Measurements from ENCODE around the gene SERPINH1. TPM values are rescaled to one million over a fixed set of nuclear protein-coding genes. Genes with fewer than 3 reads are reported as not detected.

Gene SERPINH1
- total and polyA plus RNA-seq, 2 of the 13 experiments (the other 11 are each of a cell fraction or from before 2014, with no cell fraction given): 83.6 to 83.8 TPM

DNA sequence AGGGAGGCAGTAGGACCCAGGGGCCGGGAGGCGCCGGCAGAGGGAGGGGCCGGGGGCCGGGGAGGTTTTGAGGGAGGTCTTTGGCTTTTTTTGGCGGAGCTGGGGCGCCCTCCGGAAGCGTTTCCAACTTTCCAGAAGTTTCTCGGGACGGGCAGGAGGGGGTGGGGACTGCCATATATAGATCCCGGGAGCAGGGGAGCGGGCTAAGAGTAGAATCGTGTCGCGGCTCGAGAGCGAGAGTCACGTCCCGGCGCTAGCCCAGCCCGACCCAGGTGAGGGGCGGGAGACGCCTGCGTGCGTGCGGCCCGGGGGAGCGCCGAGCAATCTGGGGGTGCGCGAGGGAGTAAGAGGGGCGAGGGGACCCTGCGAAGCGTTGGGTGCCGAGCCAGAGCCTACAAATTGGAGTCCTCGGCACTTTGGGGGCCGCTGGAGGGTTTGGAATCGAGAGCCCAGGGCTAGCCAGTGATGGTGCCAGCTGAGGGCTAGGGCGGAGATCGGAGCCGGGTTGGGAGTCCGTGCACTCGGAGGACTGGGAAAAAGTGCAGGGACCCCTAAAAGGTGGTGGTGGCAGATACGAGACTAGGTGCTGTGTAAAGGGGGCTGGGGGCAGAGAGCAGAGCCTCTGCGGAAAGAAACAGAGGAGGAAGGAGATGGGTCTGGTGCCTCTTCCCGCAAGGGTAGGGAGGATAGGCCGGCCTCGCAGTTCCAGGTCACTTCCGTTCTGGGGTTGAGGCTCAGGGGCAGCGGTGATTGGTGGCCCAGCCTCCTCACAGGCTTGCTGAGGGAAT lies at the start of gene SERPINH1 (continued):
- TF ChIP-seq U2AF1 (optimal IDR thresholded peaks at IDR 0.05; ENCODE audit: low read depth, low read length): no peak
- peak; percentile 46; the same call in 1 of the 2 replicates for TF ChIP-seq ZMAT3 (CRISPR knock-in tag; conservative IDR thresholded peaks at IDR 0.05)
- no peak for TF ChIP-seq ZNF850 (CRISPR knock-in tag; conservative IDR thresholded peaks at IDR 0.05)
- TF ChIP-seq ZNF513 (CRISPR knock-in tag; conservative IDR thresholded peaks at IDR 0.05): no peak
- no peak for TF ChIP-seq ZNF724P (CRISPR knock-in tag; IDR thresholded peaks at IDR 0.05; ENCODE audit: borderline replicate concordance)
- TF ChIP-seq ZNF430 (CRISPR knock-in tag; IDR thresholded peaks at IDR 0.05): peak; percentile 84; the same call in 1 of the 2 replicates
- peak; percentile 71; the same call in 1 of the 2 replicates for TF ChIP-seq ZNF333 (CRISPR knock-in tag; IDR thresholded peaks at IDR 0.05; ENCODE audit: borderline replicate concordance)
- no peak for TF ChIP-seq RARG (CRISPR knock-in tag; IDR thresholded peaks at IDR 0.05; ENCODE audit: low read depth)
- TF ChIP-seq RORA (CRISPR knock-in tag; IDR thresholded peaks at IDR 0.05): no peak
- no peak for TF ChIP-seq ZNF83 (CRISPR knock-in tag; IDR thresholded peaks at IDR 0.05; ENCODE audit: borderline replicate concordance)
- TF ChIP-seq SNRNP70 (IDR thresholded peaks at IDR 0.05; ENCODE audit: low read depth, low read length): no peak
- no peak for TF ChIP-seq CC2D1A (CRISPR knock-in tag; IDR thresholded peaks at IDR 0.05)
- TF ChIP-seq ZNF607 (CRISPR knock-in tag; IDR thresholded peaks at IDR 0.05; ENCODE audit: borderline replicate concordance): 0 out of 2 replicates have a peak, but pooled peaks have one; percentile 68
- TF ChIP-seq ZNF746 (CRISPR knock-in tag; IDR thresholded peaks at IDR 0.05): peak; percentile 21; the same call in 1 of the 2 replicates
- no peak for TF ChIP-seq HNRNPLL (IDR thresholded peaks at IDR 0.05; ENCODE audit: low read depth, low read length, poor library complexity, severe bottlenecking)
- TF ChIP-seq SATB2 (CRISPR knock-in tag; IDR thresholded peaks at IDR 0.05): no peak
- peak; percentile 43 for TF ChIP-seq THAP9 (CRISPR knock-in tag; IDR thresholded peaks at IDR 0.05; ENCODE audit: borderline replicate concordance)
- 0 out of 2 replicates have a peak, but pooled peaks have one; percentile 26 for TF ChIP-seq REPIN1 (CRISPR knock-in tag; IDR thresholded peaks at IDR 0.05; ENCODE audit: borderline replicate concordance, low read depth)
- TF ChIP-seq ZNF782 (CRISPR knock-in tag; IDR thresholded peaks at IDR 0.05; ENCODE audit: borderline replicate concordance): no peak
- TF ChIP-seq HNF4A (CRISPR knock-in tag; IDR thresholded peaks at IDR 0.05): no peak
- no peak for TF ChIP-seq MBNL3 (CRISPR knock-in tag; conservative IDR thresholded peaks at IDR 0.05)
- TF ChIP-seq ZNF749 (CRISPR knock-in tag; IDR thresholded peaks at IDR 0.05; ENCODE audit: borderline replicate concordance): 0 out of 2 replicates have a peak, but pooled peaks have one; percentile 61
- TF ChIP-seq ZNF562 (CRISPR knock-in tag; IDR thresholded peaks at IDR 0.05; ENCODE audit: borderline replicate concordance): no peak
- TF ChIP-seq GLI4 (CRISPR knock-in tag; IDR thresholded peaks at IDR 0.05; ENCODE audit: borderline replicate concordance): no peak
- TF ChIP-seq ZNF253 (CRISPR knock-in tag; IDR thresholded peaks at IDR 0.05; ENCODE audit: borderline replicate concordance): 0 out of 2 replicates have a peak, but pooled peaks have one; percentile 69

Data from HepG2 (cell line).